Central memory CD4-positive, alpha-beta T cell (primary cell): Measurements from ENCODE around the gene NMNAT2.

ENCODE experiments used
- DNase-seq: peaks from one replicate; pipeline ENCODE4 v3.0.0; 2022

NMNAT2 gene

DNA sequence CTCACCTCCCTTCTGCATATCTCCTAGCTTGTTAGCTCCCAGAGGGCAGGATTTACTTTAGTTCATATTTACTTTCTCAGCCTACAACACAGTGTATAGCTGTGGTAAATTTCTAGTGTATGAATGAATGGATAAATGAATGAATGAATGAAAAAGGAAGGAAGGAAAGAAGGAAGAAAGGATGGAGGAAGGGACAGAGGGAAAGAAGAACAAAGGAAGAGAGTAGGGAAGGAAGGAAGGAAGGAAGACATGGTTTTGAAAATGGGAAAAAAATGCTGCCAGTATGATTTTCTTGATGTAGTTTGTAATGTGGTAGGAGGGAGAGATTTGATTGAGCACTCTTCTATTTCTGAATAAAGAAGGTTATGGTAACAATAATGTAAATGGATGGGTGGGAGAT, 185.1 kb downstream of the NMNAT2 start:
- DNase-seq = no peak

DNA sequence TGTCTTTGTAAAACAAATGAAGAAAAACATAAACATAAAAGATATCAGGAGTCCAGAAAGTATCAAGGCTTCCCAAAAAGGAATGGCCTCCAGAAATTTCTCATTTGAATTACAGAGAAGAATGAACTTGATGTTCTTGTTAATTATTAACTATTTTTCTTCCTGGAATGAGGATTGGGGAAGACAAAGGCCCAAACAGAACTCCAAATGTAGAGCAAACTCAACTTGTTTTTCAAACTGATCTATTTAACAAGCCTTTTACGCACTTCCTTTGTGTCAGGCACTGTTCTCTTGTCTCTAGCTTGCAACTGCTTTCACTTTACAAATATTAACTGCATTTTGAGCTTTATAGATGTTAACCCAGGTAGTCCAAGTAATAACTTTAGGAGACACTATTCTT, 186.6 kb downstream of the NMNAT2 start:
- no peak for DNase-seq

DNA sequence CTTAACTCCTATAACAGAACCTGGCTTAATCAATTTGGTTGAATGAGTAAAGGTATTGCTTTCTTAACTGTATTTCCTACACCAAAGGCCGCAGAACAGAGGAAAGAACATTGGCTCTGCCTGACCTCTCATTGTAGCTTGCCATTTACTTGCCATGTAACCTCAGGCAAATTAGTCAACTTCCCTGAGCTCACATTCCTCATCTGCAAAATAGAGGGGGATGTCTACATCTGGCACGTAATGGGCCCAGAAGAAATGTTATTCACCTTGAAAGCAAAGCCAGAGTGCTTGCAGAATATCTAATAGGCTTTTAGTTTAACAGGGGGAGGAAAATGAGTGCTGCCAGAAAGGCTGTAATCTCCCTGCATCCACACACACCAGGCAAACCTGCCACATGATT, 187.8 kb downstream of the NMNAT2 start:
- DNase-seq = no peak

DNA sequence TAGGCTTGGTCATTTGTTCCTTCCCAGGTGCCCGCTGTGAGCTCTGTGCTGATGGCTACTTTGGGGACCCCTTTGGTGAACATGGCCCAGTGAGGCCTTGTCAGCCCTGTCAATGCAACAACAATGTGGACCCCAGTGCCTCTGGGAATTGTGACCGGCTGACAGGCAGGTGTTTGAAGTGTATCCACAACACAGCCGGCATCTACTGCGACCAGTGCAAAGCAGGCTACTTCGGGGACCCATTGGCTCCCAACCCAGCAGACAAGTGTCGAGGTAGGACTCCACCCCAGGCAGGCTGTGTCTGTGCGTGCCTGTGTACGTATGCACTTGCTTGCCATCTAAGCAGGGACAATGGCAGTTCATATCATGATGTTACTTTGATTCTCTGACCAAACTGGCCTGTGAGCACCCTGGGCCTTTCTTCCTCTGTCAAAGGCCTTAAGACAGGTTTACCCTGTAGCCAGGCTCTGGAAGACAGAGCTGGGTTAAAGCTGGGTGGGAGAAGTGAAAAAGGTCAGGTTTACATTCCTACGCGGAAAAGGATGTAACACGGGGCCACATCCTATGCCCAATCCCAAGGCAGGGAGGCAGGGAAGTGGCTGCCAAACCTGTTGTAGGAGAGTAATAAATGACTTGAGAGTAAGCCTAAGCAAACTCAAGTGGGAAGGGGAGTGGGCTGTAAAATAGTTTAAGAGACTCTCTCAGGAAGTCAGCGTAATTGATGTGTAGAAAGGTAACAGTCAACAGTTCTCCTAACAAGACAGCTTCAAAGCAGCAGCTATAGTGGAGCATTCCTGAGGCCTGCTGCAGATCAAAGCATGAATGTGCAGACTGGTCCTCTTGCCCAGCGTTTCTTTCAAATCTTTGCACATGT, 189.6 kb downstream of the NMNAT2 start:
- no peak for DNase-seq

DNA sequence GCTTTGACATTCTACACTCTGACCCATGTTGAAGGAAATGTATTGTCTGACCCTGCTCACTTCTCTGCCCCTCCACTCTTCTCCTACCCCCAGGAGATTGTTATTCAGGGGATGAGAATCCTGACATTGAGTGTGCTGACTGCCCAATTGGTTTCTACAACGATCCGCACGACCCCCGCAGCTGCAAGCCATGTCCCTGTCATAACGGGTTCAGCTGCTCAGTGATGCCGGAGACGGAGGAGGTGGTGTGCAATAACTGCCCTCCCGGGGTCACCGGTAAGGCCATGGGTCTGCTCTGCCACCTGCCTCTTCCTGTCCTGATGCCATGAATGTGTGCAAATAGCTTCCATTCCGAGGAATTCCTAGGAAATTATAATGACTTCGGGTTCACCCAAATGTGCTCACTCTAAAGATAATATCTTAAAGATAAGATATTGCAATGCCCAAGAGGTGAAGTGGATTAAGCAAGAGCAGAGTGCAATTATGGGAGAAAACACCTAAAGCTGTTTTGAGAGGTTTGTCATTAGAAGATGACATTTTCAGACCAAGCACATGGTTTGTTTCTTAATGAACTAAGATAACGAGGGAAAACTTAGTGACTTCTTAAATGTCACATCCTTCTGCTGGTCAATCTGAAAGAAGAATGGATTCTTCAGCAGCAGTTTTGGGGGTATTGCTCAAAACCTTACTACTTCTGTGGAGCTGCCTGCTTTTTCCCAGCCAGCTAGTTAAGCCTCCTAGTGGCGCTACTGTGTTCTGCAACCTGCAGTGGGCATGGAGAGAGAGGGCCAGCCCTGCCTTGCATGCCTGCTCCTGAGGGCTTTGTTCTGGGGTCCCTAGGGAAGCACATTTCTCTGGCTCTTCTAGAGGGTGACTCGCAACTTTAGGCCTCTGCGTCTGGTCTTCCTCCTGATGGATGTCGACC, 190.5 kb downstream of the NMNAT2 start:
- DNase-seq = no peak

DNA sequence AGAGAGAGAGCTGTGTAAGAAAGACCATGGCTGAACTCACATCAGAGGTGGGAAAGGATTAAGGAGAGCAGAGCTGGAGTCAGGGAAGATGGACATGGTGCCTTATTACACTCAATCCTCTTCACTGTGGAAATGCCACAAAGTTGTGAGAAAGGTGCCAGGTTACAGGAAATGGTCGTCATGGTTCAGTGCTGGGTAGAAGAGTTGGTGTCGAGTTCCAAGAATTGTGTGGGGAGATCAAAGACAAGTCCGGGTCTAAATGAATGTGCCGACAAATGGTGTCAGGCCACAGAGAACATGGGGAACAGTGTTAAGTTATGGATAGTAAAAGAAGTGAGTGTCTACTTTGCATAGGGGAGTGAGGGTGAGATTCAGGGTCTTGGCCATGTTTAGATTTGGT, 191.2 kb downstream of the NMNAT2 start:
- DNase-seq = no peak

DNA sequence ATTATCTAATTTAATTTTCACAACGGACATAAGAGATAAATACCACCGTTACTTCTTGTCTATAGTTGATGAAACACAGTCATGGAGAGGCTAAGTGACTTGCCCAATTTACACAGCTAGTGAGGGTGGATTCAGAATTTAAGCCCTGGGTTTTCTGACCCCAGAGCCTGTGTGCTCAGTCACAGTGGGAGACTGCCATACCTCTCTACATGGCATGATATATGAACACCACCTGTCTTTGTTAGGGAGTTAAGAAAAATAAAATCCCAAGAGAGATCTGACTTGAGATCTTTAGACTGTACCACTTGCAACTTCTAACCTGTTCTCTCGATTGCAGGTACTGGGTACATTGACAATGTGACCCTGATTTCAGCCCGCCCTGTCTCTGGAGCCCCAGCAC, 191.8 kb downstream of the NMNAT2 start:
- DNase-seq = no peak

DNA sequence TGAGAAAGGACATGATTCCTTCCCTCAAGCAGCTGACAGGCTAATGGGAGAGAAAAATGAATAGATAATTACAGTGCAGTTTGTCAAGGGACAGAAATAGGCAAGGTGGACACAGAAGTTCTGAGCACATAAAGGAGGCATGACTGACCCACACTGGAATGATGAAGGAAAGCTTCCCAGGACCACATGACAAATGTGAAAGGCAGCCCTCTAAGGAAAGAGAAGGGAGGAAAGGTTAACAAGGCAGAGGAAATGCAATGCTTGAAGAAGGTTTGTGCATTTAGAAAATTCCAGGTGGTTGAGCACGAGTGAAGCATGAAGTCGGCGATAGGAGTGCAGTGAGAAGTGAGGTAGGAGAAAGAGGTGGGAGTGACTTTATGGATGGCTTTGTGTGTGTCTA, 194.7 kb downstream of the NMNAT2 start:
- DNase-seq = no peak

DNA sequence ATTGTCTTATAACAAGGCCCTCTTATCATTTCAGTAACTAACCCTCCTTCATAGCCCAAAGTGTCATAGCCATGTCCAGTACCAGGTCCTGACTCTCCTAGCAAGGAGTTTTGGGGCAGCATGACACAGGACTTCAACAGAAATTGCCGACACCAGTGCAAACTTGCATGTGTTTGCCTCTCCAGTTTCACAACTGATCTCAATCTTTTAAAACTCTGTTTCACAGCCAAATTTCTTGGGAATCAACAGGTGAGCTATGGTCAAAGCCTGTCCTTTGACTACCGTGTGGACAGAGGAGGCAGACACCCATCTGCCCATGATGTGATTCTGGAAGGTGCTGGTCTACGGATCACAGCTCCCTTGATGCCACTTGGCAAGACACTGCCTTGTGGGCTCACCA, 195.3 kb downstream of the NMNAT2 start:
- no peak for DNase-seq

DNA sequence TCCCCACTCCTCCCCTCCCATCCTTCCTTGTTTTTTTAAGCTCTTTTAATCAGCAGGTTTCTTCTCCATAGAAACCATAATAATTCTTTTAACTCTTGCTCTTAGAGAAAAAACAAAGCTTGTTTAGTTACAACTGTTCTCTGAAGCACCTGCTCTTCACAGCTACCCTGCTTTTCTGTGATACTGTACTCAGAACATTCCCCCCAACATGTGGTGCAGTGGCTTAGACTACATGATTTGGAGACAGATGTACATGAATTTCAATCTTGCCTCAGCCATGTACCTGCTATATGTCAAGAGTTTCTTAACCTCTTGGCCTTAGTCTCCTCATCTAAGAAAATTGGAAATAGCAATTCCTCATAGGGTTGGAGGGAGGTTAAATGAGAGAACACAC, 198.6 kb downstream of the NMNAT2 start:
- no peak for DNase-seq

DNA sequence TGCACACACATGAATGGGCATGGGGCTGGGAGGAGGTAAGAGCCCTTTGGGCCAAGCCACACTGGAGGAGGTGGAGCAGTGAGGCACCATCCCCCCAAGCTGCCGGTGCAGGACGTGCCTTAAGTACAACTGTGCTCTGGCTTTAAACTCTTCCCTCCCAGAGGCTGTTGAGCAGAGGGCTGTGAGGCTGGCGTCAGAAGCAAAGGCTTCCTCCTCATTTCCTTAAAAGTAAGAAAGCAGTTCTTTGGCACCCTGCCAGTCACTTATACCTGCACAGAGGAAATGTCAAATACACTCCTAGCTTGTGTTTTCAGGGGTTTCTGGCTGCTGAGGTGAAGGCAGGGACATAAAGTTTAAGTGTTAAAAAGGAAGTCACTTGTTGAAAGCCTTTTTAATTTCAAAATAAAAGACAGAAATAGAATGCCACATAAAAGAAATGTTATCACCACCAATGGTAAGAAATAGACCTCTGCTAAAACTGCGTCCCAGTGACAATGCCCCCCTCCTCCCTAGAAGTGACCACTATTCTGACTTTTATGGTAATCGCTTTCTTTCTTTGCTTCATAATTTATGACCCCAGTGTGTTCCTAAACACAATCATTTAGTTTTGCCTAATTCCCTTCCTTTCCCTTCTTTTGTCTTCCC, 199.1 kb downstream of the NMNAT2 start:
- DNase-seq = peak; percentile 58

DNA sequence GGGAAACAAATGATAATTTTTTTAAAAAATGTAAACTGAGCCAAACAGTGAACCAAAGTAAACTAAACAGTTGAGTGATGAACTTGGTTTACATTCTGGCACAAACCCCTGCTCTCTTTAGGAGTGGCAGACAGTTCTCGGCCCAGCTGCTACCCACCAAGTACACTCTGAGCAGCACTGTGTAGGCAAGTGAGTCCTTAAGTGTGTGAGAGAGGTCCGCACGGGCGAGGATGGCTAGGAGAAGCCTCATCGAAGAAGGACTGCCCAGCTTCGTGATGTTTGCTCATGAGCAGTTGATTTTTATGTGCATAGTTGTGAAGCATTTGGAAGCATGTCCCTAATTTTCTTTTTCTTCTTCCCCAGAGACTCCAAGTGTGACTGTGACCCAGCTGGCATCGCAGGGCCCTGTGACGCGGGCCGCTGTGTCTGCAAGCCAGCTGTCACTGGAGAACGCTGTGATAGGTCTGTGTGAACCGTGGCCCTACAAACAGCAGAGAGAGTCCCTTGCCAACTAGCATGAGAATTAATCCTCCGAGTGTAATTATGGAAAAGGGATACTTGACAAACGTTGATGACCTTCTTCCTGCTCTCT, 200.1 kb downstream of the NMNAT2 start:
- no peak for DNase-seq

DNA sequence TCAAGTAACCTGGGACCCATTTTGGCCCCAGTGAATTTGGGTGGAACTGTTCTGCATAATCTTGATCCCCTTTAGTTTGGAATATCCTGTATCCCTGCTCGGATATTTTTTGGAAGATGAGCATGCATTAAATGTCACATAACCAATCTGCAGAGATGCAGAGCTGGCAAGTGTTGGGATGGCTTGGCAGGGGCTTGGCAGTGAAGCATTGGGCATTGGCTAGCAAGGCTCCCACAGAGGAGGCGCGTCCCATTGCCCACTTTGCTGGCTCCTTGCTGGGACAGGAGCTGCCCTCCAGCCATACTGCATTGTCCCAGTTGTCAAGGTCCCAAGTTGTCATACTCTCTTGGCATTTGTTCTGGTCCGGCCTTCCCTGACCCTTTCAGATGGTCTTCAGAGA, 202.2 kb downstream of the NMNAT2 start:
- no peak for DNase-seq

DNA sequence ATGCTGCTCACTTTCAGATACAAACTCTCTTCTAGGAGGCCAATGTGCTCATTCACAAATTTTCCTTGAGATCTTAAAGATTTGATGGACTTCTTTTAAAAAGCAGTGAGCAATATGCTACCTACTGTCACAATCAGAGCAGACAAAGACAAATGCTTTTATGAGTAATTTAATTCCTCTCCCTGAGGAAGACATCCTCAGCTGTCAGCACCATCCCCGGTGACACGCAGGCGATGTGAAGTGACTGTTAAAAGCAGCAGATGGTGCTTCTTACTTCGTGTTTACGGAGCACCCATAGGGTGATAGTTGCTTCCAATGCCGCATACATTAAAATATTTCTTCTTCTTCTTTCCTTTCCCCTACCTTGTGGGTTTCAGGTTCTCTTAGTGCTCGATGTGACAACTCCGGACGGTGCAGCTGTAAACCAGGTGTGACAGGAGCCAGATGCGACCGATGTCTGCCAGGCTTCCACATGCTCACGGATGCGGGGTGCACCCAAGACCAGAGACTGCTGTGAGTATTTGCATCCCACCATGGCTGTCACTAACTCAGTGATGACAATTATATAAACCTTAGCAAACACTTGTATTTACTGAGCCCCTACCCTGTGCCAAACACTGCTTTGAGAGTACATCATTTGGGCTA, 203.0 kb downstream of the NMNAT2 start:
- no peak for DNase-seq

DNA sequence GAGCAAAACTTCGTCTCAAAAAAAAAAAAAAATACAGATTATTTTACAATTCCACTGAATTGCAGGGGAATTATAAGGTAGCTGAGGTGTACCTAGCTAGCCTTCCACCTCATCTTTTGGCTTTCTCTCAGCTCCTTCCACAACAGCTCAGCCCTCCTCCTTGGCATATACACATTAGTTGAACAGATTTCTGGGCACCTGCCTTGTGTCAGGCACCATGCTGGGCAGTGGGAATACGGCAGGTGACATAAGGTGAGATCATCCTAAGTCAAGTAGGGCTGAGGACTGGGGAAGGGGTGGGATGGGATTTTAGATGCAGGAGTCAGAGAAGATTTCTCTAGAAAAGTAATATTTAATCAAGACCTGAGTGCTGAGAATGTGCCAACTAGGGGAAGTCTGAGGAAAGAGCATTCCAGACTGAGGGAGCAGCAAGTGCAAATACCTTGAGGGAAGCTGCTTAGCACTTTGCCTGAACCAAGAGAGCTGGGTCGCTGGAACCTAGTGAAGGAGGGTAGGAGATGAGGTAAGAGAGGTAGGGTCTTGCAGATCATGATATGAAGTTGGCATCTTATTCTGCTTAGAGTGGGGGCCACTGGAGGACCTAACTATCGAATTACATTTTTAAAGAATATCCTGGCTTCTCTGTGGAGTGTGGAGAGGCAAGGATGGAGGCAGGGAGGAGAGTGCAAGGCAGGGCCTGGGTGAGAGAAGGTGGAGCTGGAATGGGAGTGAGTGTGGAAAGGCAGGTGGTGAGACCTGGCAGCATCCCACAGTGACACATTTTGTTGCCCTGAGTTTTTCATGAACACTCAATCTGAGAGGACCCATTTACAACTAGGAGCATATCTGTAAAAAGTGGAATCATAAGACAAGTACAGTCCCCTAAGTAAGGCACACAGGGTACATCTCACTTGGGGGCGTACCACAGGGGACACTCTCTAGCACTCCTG, 203.9 kb downstream of the NMNAT2 start:
- no peak for DNase-seq

DNA sequence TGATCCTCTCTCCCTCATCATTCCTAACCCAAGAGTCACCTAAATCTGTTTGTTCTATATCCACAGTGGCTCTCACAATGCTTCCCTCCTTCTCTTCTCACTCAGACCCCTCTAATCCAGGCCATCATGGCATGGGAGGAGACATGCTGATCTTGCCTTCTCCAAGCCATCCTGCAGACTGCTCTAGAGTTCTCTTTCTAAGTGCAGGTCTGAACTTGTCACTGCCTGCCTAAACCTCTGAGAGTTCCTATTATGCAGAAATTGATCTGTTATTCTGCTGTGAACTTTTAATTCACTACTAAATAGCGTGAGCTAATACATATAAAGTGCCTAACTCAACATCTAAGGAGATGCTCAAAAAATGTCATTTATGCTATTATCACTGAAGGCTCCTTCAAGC, 205.3 kb downstream of the NMNAT2 start:
- DNase-seq = no peak

DNA sequence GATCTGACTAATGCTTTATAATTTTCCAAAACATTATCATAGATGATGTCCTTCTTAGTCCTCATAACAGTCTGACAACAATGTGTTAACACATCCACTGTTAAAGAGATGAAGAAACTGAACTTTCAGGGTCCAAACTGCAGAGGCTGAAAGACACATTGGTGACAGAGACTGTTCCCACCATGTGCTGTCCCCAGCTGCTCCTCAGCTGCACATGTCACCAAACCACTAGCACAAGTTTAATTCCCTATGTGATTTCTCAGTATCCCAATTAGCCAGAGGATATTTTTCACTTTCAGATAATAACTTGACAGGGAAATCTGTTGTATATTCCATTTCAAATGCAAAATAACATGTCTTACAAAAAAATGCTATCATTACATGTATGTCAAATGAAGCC, 207.5 kb downstream of the NMNAT2 start:
- no peak for DNase-seq

DNA sequence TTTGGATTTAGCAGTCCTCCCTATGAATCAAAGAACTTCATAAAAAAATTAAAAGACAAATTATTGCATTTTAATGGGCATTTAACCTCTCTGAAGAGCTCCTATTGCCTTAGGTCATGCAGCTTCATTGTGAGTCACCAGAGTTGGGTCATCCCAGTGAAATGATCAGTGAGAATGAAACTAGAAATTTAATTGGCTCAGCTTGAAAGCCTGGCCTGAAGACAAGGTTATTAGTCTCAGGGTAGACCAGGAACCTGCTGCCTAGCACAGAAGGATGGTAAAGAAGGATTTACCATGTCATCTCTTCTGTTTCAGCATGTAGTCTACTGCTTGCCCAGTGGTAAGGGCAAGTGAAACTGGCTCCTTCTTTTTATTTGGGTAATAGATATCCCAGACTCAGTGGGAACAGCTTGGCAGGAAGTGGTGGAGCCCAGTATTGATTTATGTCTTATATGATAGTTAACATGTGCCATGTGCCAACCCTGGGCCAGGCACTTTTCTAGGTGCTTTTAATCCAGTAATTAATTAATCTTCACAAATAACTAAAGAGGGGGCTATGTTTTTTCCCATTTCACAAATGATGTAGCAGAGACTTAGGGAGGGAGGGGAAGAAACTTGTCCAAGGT, 208.5 kb downstream of the NMNAT2 start:
- DNase-seq = no peak

DNA sequence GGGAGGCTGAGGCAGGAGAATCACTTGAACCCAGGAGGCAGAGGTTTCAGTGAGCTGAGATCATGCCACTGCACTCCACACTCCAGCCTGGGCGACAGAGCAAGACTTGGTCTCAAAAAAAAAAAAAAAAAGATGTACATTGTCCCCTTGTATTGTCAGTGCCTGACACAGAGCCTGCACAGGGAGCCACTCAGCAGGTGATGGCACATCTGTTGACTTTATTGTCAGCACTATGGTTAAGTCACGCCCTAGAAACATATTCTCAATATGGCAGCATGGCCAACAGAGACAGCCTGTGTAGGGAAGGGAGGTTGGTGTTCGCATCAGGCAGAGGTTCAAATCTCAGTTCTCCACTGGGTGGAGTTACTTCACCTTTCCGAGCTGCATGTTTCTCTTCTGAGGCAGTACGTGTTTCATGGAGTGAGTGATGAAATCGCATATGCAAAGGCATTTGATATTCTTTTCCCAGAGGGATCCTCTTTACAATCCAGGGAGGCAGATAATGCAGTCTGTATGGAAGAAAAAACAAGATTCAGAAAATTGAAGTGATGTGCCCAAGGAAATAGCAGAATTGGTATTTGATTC, 211.6 kb downstream of the NMNAT2 start:
- DNase-seq = no peak

DNA sequence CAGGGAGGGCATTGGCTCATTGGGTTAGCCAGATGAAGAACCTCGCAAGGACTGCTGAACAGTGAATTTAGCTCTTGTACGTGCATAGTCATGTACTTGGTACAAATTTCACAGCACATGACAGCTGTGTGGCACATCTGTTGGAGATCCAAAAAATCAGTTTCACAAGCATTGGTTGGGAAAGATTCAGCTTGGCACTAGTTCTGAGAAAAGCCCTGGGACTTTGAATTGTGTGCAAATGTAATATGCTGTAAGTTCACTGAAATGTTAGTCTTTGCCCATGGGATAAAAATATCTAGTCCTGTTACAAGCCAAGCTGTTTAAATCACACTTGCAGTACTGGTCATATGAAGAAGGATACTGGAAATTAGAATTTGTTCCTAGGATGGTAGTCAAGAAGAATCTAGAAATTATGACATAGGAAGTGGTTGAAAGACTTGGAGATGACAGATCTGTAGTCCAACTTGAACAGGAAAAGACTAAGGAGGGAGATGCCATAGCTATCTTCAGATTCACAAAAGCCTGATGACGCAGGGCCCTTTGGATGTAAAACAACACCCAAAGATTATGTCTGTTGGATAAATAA, 212.9 kb downstream of the NMNAT2 start:
- no peak for DNase-seq
